SK-N-SH treated with all-trans-retinoic acid at 6 μM for 48 hours (cell line): ENCODE measurements around the gene VAC14.
"Not testable (repeated sequence)": the region's sequence is repeated elsewhere in the genome, so short reads cannot be mapped to it uniquely, and the experiment has no call there.

Source experiments
- ATAC-seq: fragments of 200-7000 bp; cut with Tn5 transposase; 3 replicates; pipeline ENCODE4 v1.9.1; 2020; ENCODE audit warnings: mild to moderate bottlenecking, moderate library complexity
- ARNTL ChIP-seq: fragments of 450-650 bp; formaldehyde crosslinking; IDR thresholded peaks from 2 replicates; pipeline ENCODE4 v1.5.0; 2020; ENCODE audit warnings: low read depth, mild to moderate bottlenecking, moderate library complexity, borderline replicate concordance
- BACH2 ChIP-seq: fragments of 250-450 bp; sonication (Bioruptor Pico); IDR thresholded peaks from 2 replicates; pipeline ENCODE4 v1.9.0; 2021; ENCODE audit warnings: mild to moderate bottlenecking, borderline replicate concordance
- CSRNP3 ChIP-seq: fragments of 250-450 bp; sonication (Bioruptor Pico); IDR thresholded peaks from 2 replicates; pipeline ENCODE4 v1.5.1; 2021; ENCODE audit warnings: mild to moderate bottlenecking, moderate library complexity
- GLIS3 ChIP-seq: fragments of 250-450 bp; sonication (Bioruptor Pico); IDR thresholded peaks from 2 replicates; pipeline ENCODE4 v1.5.0; 2020; ENCODE audit warnings: mild to moderate bottlenecking, moderate library complexity
- ISL1 ChIP-seq: fragments of 250-450 bp; sonication (Bioruptor Pico); IDR thresholded peaks from 2 replicates; pipeline ENCODE4 v2.1.2; 2022; ENCODE audit warnings: mild to moderate bottlenecking, moderate library complexity
- OSR1 ChIP-seq: fragments of 250-450 bp; sonication (Bioruptor Pico); IDR thresholded peaks from 2 replicates; pipeline ENCODE4 v1.8.0; 2022; ENCODE audit warnings: moderate library complexity, mild to moderate bottlenecking, inconsistent platforms
- PATZ1 ChIP-seq: fragments of 250-450 bp; sonication (Bioruptor Pico); IDR thresholded peaks from 2 replicates; pipeline ENCODE4 v1.8.0; 2020; ENCODE audit warnings: mild to moderate bottlenecking, moderate library complexity, borderline replicate concordance
- POU6F1 ChIP-seq: fragments of 250-450 bp; sonication (Bioruptor Pico); IDR thresholded peaks from 2 replicates; pipeline ENCODE4 v1.8.0; 2021; ENCODE audit warnings: low read depth, mild to moderate bottlenecking, moderate library complexity, borderline replicate concordance
- PPARA ChIP-seq: fragments of 250-450 bp; sonication (Bioruptor Pico); IDR thresholded peaks from 2 replicates; pipeline ENCODE4 v1.5.0; 2020; ENCODE audit warnings: mild to moderate bottlenecking, borderline replicate concordance
- SNAI2 ChIP-seq: fragments of 250-450 bp; sonication (Bioruptor Pico); IDR thresholded peaks from 2 replicates; pipeline ENCODE4 v1.5.0; 2020; ENCODE audit warnings: mild to moderate bottlenecking, moderate library complexity
- TCF4 ChIP-seq: fragments of 250-450 bp; sonication (Bioruptor Pico); IDR thresholded peaks from 2 replicates; pipeline ENCODE4 v1.8.0; 2021; ENCODE audit warnings: mild to moderate bottlenecking, moderate library complexity, borderline replicate concordance
- TSHZ2 ChIP-seq: fragments of 250-450 bp; sonication (Bioruptor Pico); IDR thresholded peaks from 2 replicates; pipeline ENCODE4 v1.5.0; 2020; ENCODE audit warnings: mild to moderate bottlenecking, moderate library complexity
- ZC3H10 ChIP-seq: fragments of 250-450 bp; sonication (Bioruptor Pico); IDR thresholded peaks from 2 replicates; pipeline ENCODE4 v1.5.1; 2021; ENCODE audit warnings: mild to moderate bottlenecking, moderate library complexity
- ZFP3 ChIP-seq: fragments of 250-450 bp; sonication (Bioruptor Pico); IDR thresholded peaks from 2 replicates; pipeline ENCODE4 v1.5.0; 2020; ENCODE audit warnings: mild to moderate bottlenecking, moderate library complexity
- ZFP30 ChIP-seq: fragments of 450-650 bp; formaldehyde crosslinking; IDR thresholded peaks from 2 replicates; pipeline ENCODE4 v1.5.0; 2022; ENCODE audit warnings: mild to moderate bottlenecking, moderate library complexity
- ZNF565 ChIP-seq: fragments of 450-650 bp; formaldehyde crosslinking; conservative IDR thresholded peaks from 2 replicates; pipeline ENCODE4 v1.5.0; 2020; ENCODE audit warnings: low read depth, mild to moderate bottlenecking, moderate library complexity
- ZNF70 ChIP-seq: fragments of 450-650 bp; formaldehyde crosslinking; IDR thresholded peaks from 2 replicates; pipeline ENCODE4 v1.5.0; 2020; ENCODE audit warnings: mild to moderate bottlenecking, moderate library complexity
- ZNF8 ChIP-seq: fragments of 450-650 bp; formaldehyde crosslinking; IDR thresholded peaks from 2 replicates; pipeline ENCODE4 v1.5.0; 2020; ENCODE audit warnings: mild to moderate bottlenecking, moderate library complexity

VAC14 gene

GRCh38 chr16:70744366-70744765, 56.6 kb downstream of the VAC14 start:
- ATAC-seq = no peak
- no peak for TF ChIP-seq ZNF8 (CRISPR knock-in tag)
- no peak for TF ChIP-seq SNAI2 (CRISPR knock-in tag)
- no peak for TF ChIP-seq ZFP3 (CRISPR knock-in tag)
- no peak for TF ChIP-seq ZNF70
- TF ChIP-seq, all 23 proteins: peak for 0

- TF ChIP-seq ZNF565 (CRISPR knock-in tag) (no peak), PPARA (CRISPR knock-in tag) (no peak), PATZ1 (CRISPR knock-in tag) (no peak), BACH2 (CRISPR knock-in tag) (no peak), ZC3H10 (no peak), ISL1 (no peak), POU6F1 (CRISPR knock-in tag) (no peak), TSHZ2 (CRISPR knock-in tag) (no peak), ZNF70 (no peak), GLIS3 (CRISPR knock-in tag) (no peak), CSRNP3 (CRISPR knock-in tag) (no peak)
- TF ChIP-seq, all 23 proteins: peak for 0
- ATAC-seq = no peak
These were observed 57.2 kb downstream of the VAC14 start for GRCh38 chr16:70743791-70744190.

GRCh38 chr16:70742967-70743366, 58.0 kb downstream of the VAC14 start:
- ATAC-seq = not testable (repeated sequence)

- TF ChIP-seq TSHZ2 (CRISPR knock-in tag) (no peak), ARNTL (CRISPR knock-in tag) (no peak), PATZ1 (CRISPR knock-in tag) (no peak), ISL1 (no peak), ZFP30 (CRISPR knock-in tag) (no peak), BACH2 (CRISPR knock-in tag) (no peak), TCF4 (CRISPR knock-in tag) (no peak), OSR1 (CRISPR knock-in tag) (no peak), POU6F1 (CRISPR knock-in tag) (no peak), ZC3H10 (no peak)
- ATAC-seq = no peak
These were observed 59.2 kb downstream of the VAC14 start for GRCh38 chr16:70741783-70742125.
